Breast epithelium (tissue), 4 donors: ENCODE results near the gene ATP2C2. TPM values are rescaled to one million over a fixed set of nuclear protein-coding genes. Genes with fewer than 3 reads are reported as not detected.
"Not testable (repeated sequence)": the region's sequence is repeated elsewhere in the genome, so short reads cannot be mapped to it uniquely, and the experiment has no call there.

Source experiments
- DNase-seq, 2 donors: peaks; one replicate each; pipeline ENCODE4 v3.0.0-alpha.2; 2019; ENCODE audit warnings: low spot score in 2 of 2
- H3K27ac ChIP-seq, 2 donors: fragments of 200-600 bp; sonication (generic) in 1 of 2; one replicate each; pipeline ENCODE4 v1.5.1; 2016 to 2019; ENCODE audit warnings: mild to moderate bottlenecking in 1 of 2
- H3K27me3 ChIP-seq, 2 donors: fragments of 200-600 bp; sonication (generic) in 1 of 2; one replicate each; pipeline versions ENCODE4 v1.5.1 to v1.6.0; 2017 to 2019; ENCODE audit warnings: control low read depth in 1 of 2, mild to moderate bottlenecking in 1 of 2
- H3K36me3 ChIP-seq: fragments of 200-600 bp; one replicate; pipeline ENCODE4 v1.5.1; 2019
- H3K4me1 ChIP-seq, 2 donors: fragments of 200-600 bp; sonication (generic); one replicate each; pipeline ENCODE4 v1.5.1; 2016 to 2019; ENCODE audit warnings: control low read depth in 1 of 2
- H3K4me3 ChIP-seq, 3 donors: fragments of 200-600 bp; sonication (generic); 1 replicate in 2 of 3; 2 replicates in 1 of 3; pipeline ENCODE4 v1.5.1; 2016 to 2019; ENCODE audit warnings: mild to moderate bottlenecking in 3 of 3, moderate library complexity in 2 of 3
- H3K9me3 ChIP-seq, 2 donors: fragments of 200-600 bp; sonication (generic) in 1 of 2; one replicate each; pipeline ENCODE4 v1.5.1; 2016 to 2019; ENCODE audit warnings: control low read depth in 1 of 2
- POLR2A ChIP-seq: fragments of 450-650 bp; IDR thresholded peaks from one replicate; pipeline ENCODE4 v1.6.1; 2016; ENCODE audit warnings: antibody characterized with exemption, mild to moderate bottlenecking, moderate library complexity
- POLR2AphosphoS5 ChIP-seq, 3 donors: sonication (generic); formaldehyde crosslinking; IDR thresholded peaks; one replicate each; pipeline ENCODE4 v1.6.1; 2017; ENCODE audit warnings: antibody characterized with exemption in 3 of 3
- intact Hi-C: fragments of 100-400 bp; cut with DNase I; formaldehyde crosslinking; loops from one replicate; pipeline ENCODE4 v1.15.1; 2023; ENCODE audit warnings: low total_unique reads
- total RNA-seq, 3 donors: library from RNA; depleted of rRNA; stranded (reverse); fragments of >200 nt; gene quantifications; one replicate each; pipeline ENCODE4 v1.1.0, GENCODE V29; 2016
- TF ChIP-seq, protein P1 (sequence below), 3 donors: fragments of 450-650 bp; IDR thresholded peaks; one replicate each; pipeline ENCODE4 v1.5.1; 2016 to 2017; ENCODE audit warnings: antibody characterized with exemption in 3 of 3, mild to moderate bottlenecking in 3 of 3, moderate library complexity in 3 of 3

Gene ATP2C2
- total RNA-seq, 3 donors from 2014 or later: 6.0 to 28.5 TPM; not detected in 1

DNA sequence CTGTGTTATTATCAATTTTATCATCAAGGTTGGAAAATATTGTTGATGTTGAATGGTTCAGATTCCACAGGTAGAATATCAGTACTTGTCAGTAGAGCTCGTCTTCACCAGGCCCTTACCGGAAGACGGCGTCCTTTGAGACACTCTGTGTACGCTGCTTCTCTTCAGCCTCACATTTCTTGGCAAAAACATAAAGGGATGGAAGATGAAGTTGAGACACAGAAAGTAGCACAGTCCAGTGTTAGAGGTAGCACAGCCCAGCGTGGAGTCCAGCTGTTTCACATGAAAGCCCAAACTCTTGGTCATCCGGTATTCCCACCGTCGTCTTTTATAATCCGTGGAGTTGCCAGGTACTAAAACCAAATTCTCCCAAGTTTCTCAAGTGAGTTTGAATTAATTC lies 30.4 kb downstream of the ATP2C2 start:
- TF ChIP-seq POLR2AphosphoS5 (IDR thresholded peaks at IDR 0.05) (no peak), POLR2A (no peak)
- TF ChIP-seq, protein P1, sequence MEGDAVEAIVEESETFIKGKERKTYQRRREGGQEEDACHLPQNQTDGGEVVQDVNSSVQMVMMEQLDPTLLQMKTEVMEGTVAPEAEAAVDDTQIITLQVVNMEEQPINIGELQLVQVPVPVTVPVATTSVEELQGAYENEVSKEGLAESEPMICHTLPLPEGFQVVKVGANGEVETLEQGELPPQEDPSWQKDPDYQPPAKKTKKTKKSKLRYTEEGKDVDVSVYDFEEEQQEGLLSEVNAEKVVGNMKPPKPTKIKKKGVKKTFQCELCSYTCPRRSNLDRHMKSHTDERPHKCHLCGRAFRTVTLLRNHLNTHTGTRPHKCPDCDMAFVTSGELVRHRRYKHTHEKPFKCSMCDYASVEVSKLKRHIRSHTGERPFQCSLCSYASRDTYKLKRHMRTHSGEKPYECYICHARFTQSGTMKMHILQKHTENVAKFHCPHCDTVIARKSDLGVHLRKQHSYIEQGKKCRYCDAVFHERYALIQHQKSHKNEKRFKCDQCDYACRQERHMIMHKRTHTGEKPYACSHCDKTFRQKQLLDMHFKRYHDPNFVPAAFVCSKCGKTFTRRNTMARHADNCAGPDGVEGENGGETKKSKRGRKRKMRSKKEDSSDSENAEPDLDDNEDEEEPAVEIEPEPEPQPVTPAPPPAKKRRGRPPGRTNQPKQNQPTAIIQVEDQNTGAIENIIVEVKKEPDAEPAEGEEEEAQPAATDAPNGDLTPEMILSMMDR (IDR thresholded peaks at IDR 0.05): no peak
- H3K9me3 ChIP-seq: no peaks in the 10 kb centered on the region
- no peaks in the 10 kb centered on the region for H3K27me3 ChIP-seq
- H3K4me3 ChIP-seq: no peak overlapping the region
- no peaks in the 10 kb centered on the region for H3K36me3 ChIP-seq
- DNase-seq: no peak
- H3K4me1 ChIP-seq: no peaks in the 10 kb centered on the region
- intact Hi-C loops: no loop called here
- H3K27ac ChIP-seq: no peak overlapping the region

DNA sequence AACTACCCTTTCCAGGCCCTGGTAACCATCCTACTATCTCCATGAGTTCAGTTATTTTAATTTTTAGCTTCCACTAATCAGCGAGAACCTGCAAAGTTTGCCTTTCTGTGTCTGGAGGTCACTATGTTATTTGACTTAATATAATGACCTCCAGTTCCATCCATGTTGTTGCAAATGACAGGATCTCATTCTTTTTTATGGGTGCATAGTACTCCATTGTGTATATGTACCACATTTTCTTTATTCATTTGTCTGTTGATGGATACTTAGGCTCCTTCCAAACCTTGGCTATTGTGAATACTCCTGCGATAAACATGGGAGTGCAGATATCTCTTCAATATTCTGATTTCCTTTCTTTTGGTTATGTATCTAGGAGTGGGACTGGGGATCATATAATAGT lies 31.6 kb downstream of the ATP2C2 start:
- H3K4me3 ChIP-seq, intact Hi-C loops, H3K4me1 ChIP-seq, H3K27ac ChIP-seq, H3K36me3 ChIP-seq, H3K27me3 ChIP-seq, H3K9me3 ChIP-seq, DNase-seq: not testable (repeated sequence)

DNA sequence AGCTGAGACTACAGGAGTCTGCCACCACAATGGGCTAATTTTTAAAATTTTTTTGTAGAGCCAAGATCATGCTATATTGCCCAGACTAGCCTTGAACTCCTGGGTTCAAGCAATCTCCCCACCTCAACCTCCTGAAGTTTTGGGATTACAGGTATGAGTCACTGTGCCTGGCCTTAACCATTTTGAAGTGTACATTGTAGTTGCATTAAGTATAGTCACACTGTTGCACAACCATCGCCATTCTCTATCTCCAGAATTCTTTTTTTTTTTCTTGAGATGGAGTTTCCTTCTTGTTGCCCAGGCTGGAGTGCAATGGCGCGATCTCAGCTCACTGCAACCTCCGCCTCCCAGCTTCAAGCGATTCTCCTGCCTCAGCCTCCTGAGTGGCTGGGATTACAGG lies 35.1 kb downstream of the ATP2C2 start:
- H3K27ac ChIP-seq, intact Hi-C loops, H3K9me3 ChIP-seq, H3K4me1 ChIP-seq, H3K36me3 ChIP-seq, H3K27me3 ChIP-seq, DNase-seq, H3K4me3 ChIP-seq: not testable (repeated sequence)

DNA sequence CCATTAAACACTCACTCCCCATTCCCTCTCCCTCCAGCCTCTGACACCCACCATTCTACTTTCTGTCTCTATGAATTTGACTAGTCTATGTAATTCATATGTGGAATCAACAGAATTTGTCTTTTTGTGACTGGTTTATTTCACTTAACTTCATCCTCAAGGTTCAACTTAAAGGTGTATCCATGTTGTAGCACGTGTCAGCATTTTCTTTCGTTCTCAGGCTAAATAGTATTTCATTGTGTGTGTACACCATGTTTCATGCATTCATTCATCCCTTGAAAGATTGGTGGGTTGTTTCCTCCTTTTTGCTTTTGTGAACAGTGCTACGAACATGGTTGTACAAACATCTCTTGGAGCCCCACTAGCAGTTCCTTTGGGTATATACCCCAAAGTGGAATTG lies 36.0 kb downstream of the ATP2C2 start:
- DNase-seq: no peak
- Histone ChIP-seq H3K27me3 (no peaks in the 10 kb centered on the region), H3K4me1 (no peaks in the 10 kb centered on the region), H3K9me3 (no peaks in the 10 kb centered on the region), H3K4me3 (no peak overlapping the region), H3K27ac (no peak overlapping the region), H3K36me3 (no peaks in the 10 kb centered on the region)
- intact Hi-C loops: no loop called here
- TF ChIP-seq, protein P1 (IDR thresholded peaks at IDR 0.05): no peak
- no peak for TF ChIP-seq POLR2AphosphoS5 (IDR thresholded peaks at IDR 0.05)

DNA sequence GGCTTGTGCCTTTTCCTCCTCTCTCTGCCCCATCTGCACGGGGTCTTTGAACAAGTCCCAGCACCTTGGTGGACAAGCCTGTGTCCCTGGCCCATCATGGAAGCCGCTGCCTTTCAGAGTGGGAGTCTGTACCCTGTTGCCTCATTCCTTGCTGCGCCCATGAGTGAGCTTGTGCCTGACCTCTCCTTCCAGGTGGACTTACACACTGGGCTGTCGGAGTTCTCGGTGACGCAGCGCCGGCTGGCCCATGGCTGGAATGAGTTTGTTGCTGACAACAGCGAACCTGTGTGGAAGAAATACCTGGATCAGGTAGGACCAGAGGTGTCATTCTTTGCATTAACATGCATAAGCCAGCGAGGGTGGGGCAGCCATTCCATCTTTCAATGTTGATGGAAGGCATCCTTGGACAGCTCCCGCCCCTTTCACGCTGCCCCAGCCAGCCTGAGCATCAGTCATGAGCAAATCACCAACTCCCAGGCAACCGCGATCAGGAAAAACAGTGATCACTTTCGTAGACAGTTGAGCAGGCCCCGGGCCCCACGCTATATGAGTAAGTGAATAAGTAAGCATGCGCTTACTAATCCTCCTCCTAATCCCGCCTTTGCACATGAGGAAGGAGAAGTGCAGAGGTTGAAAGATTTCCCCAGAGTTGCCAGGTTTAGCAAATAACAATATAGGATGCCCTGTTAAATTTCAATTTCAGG lies 36.8 kb downstream of the ATP2C2 start:
- DNase-seq: no peak
- H3K4me3 ChIP-seq: no peak overlapping the region
- no peaks in the 10 kb centered on the region for H3K9me3 ChIP-seq
- H3K36me3 ChIP-seq: no peaks in the 10 kb centered on the region
- intact Hi-C loops: no loop called here
- H3K27me3 ChIP-seq: no peaks in the 10 kb centered on the region
- no peak overlapping the region for H3K27ac ChIP-seq
- no peak for TF ChIP-seq POLR2A
- TF ChIP-seq, protein P1 (IDR thresholded peaks at IDR 0.05): no peak
- TF ChIP-seq POLR2AphosphoS5 (IDR thresholded peaks at IDR 0.05): no peak
- no peaks in the 10 kb centered on the region for H3K4me1 ChIP-seq

DNA sequence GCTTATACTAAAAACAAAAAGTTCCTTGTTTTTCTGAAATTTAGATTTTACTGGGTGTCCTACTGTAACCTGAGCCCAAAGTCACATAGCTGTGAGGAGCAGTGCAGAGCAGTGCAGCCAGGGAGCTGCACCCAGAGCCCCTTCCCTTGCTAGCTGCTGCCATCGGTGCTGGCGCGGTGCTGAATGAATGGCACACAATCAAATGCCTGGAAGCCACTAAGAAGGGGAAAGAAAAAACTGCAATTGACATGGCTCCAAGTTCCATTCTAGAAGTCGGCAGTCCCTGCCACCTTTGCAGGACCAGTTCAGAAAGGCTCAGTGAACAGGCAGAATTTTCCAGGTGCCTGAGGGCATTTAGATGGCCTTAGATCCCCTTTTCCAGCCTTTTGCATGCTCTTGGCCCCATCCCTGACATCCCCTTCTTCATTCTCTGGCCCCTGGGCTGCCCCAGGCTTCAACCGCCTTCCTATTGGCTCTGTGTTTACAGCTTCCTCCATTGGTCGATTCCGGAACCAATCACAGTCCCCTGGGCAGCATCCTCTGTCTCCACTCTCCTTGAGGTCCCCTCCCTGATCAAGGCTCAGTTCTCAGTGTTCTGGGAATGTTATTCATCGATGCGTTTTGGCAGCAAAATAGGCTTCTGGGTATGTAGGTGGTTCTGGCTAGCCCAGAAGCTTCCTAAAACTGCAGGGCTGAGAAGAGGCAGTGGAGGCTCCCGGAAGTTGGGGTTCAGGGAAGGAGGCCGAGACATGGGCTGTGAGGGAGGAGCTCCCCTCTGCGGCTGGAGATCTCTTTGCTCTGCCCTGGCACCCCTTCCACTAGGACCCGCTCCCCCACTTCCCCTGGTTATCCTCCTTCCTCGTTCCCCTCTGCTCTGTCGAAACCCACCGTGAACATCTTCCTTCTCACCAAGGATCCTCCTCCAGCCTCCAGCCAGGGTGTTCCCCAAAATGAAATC lies 37.9 kb downstream of the ATP2C2 start:
- Histone ChIP-seq H3K27ac (no peak overlapping the region), H3K9me3 (no peaks in the 10 kb centered on the region), H3K27me3 (no peaks in the 10 kb centered on the region), H3K4me3 (peak overlapping the region in 2 of 3 donors; percentile 11 to 15), H3K4me1 (no peaks in the 10 kb centered on the region), H3K36me3 (no peaks in the 10 kb centered on the region)
- TF ChIP-seq, protein P1 (IDR thresholded peaks at IDR 0.05): no peak
- TF ChIP-seq POLR2A: no peak
- no peak for TF ChIP-seq POLR2AphosphoS5 (IDR thresholded peaks at IDR 0.05)
- DNase-seq: no peak
- intact Hi-C loops: no loop called here
